ENCODE results near the gene RBMS1. TPM values are rescaled to one million over a fixed set of nuclear protein-coding genes. Genes with fewer than 3 reads are reported as not detected.

The RBMS1 gene
- total and polyA plus RNA-seq, 2 of the 13 experiments (the other 11 are each of a cell fraction or from before 2014, with no cell fraction given): 55.5 to 110 TPM

DNA sequence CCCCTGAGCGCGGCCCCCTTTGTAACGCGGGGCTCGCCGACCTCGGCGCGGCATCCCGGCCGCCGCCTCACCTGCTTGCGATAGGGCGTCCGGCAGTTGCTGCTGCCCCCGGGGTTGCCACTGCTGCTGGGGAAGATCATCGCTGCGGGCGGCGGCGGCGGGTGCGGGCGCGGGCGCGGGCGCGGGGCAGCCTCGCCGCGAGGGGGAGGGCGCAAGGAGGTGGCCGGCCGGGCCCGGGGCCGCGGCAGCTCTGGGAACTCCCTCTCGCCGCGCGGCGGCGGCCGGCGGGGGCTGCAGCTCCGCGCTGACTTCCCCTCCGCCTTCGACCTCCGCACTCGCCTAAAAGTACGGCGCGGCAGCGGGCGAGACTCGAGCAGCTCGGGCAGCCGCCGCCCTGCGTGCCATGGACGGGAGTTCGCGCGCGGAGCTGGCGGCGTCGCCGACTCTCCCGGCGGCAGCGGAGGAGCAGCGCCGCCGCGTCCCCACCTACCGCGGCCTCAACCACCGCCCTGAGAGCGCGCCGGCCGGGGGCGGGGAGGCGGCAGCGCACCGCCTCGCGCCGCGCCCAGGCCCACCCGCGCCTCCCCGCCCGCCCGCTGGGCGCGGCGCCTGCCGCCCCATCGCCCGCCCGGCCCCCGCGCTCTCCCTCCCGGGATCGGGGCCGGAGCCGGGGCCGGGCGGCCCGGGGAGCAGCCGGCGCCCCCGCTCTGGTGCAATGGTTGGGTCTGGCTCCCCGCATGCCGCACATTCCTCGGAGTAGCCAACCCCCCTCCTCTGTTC, 86.0 kb downstream of the RBMS1 start (continued):
- TF ChIP-seq, protein P1, sequence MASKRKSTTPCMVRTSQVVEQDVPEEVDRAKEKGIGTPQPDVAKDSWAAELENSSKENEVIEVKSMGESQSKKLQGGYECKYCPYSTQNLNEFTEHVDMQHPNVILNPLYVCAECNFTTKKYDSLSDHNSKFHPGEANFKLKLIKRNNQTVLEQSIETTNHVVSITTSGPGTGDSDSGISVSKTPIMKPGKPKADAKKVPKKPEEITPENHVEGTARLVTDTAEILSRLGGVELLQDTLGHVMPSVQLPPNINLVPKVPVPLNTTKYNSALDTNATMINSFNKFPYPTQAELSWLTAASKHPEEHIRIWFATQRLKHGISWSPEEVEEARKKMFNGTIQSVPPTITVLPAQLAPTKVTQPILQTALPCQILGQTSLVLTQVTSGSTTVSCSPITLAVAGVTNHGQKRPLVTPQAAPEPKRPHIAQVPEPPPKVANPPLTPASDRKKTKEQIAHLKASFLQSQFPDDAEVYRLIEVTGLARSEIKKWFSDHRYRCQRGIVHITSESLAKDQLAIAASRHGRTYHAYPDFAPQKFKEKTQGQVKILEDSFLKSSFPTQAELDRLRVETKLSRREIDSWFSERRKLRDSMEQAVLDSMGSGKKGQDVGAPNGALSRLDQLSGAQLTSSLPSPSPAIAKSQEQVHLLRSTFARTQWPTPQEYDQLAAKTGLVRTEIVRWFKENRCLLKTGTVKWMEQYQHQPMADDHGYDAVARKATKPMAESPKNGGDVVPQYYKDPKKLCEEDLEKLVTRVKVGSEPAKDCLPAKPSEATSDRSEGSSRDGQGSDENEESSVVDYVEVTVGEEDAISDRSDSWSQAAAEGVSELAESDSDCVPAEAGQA (IDR thresholded peaks at IDR 0.05; ENCODE audit: low read depth): no peak
- TF ChIP-seq, protein P1 (CRISPR knock-in tag; IDR thresholded peaks at IDR 0.05; ENCODE audit: borderline replicate concordance): peak; percentile 59; the same call in 1 of the 2 replicates
- TF ChIP-seq HCFC1 (IDR thresholded peaks at IDR 0.05; ENCODE audit: low read depth, low read length): no peak
- no peak for TF ChIP-seq RCOR2 (CRISPR knock-in tag; IDR thresholded peaks at IDR 0.05)
- TF ChIP-seq ZNF224 (CRISPR knock-in tag; IDR thresholded peaks at IDR 0.05): no peak
- no peak; the same call in 1 of the 2 replicates for TF ChIP-seq ATF7-NPFF (CRISPR knock-in tag; IDR thresholded peaks at IDR 0.05; ENCODE audit: low read depth)
- TF ChIP-seq, protein P2, sequence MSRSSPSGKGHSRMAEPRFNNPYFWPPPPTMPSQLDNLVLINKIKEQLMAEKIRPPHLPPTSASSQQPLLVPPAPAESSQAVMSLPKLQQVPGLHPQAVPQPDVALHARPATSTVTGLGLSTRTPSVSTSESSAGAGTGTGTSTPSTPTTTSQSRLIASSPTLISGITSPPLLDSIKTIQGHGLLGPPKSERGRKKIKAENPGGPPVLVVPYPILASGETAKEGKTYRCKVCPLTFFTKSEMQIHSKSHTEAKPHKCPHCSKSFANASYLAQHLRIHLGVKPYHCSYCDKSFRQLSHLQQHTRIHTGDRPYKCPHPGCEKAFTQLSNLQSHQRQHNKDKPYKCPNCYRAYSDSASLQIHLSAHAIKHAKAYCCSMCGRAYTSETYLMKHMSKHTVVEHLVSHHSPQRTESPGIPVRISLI (CRISPR knock-in tag; IDR thresholded peaks at IDR 0.05; ENCODE audit: borderline replicate concordance): no peak
- TF ChIP-seq, protein P3, sequence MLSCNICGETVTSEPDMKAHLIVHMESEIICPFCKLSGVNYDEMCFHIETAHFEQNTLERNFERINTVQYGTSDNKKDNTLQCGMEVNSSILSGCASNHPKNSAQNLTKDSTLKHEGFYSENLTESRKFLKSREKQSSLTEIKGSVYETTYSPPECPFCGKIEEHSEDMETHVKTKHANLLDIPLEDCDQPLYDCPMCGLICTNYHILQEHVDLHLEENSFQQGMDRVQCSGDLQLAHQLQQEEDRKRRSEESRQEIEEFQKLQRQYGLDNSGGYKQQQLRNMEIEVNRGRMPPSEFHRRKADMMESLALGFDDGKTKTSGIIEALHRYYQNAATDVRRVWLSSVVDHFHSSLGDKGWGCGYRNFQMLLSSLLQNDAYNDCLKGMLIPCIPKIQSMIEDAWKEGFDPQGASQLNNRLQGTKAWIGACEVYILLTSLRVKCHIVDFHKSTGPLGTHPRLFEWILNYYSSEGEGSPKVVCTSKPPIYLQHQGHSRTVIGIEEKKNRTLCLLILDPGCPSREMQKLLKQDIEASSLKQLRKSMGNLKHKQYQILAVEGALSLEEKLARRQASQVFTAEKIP (CRISPR knock-in tag; IDR thresholded peaks at IDR 0.05; ENCODE audit: borderline replicate concordance): no peak
- TF ChIP-seq, protein P4, sequence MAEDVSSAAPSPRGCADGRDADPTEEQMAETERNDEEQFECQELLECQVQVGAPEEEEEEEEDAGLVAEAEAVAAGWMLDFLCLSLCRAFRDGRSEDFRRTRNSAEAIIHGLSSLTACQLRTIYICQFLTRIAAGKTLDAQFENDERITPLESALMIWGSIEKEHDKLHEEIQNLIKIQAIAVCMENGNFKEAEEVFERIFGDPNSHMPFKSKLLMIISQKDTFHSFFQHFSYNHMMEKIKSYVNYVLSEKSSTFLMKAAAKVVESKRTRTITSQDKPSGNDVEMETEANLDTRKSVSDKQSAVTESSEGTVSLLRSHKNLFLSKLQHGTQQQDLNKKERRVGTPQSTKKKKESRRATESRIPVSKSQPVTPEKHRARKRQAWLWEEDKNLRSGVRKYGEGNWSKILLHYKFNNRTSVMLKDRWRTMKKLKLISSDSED (CRISPR knock-in tag; IDR thresholded peaks at IDR 0.05): no peak
- TF ChIP-seq SP140L (CRISPR knock-in tag; IDR thresholded peaks at IDR 0.05; ENCODE audit: borderline replicate concordance): no peak
- TF ChIP-seq, protein P5, sequence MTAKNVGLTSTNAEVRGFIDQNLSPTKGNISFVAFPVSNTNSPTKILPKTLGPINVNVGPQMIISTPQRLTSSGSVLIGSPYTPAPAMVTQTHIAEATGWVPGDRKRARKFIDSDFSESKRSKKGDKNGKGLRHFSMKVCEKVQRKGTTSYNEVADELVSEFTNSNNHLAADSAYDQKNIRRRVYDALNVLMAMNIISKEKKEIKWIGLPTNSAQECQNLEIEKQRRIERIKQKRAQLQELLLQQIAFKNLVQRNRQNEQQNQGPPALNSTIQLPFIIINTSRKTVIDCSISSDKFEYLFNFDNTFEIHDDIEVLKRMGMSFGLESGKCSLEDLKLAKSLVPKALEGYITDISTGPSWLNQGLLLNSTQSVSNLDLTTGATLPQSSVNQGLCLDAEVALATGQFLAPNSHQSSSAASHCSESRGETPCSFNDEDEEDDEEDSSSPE (CRISPR knock-in tag; IDR thresholded peaks at IDR 0.05): peak; percentile 56
- TF ChIP-seq DPF2 (CRISPR knock-in tag; IDR thresholded peaks at IDR 0.05; ENCODE audit: borderline replicate concordance, low read depth): no peak
- no peak for TF ChIP-seq ZNF615 (CRISPR knock-in tag; IDR thresholded peaks at IDR 0.05; ENCODE audit: borderline replicate concordance)
- TF ChIP-seq GTF2F1 (IDR thresholded peaks at IDR 0.05; ENCODE audit: low read length): no peak
- TF ChIP-seq, protein P6, sequence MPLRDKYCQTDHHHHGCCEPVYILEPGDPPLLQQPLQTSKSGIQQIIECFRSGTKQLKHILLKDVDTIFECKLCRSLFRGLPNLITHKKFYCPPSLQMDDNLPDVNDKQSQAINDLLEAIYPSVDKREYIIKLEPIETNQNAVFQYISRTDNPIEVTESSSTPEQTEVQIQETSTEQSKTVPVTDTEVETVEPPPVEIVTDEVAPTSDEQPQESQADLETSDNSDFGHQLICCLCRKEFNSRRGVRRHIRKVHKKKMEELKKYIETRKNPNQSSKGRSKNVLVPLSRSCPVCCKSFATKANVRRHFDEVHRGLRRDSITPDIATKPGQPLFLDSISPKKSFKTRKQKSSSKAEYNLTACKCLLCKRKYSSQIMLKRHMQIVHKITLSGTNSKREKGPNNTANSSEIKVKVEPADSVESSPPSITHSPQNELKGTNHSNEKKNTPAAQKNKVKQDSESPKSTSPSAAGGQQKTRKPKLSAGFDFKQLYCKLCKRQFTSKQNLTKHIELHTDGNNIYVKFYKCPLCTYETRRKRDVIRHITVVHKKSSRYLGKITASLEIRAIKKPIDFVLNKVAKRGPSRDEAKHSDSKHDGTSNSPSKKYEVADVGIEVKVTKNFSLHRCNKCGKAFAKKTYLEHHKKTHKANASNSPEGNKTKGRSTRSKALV (CRISPR knock-in tag; IDR thresholded peaks at IDR 0.05): no peak; the same call in 1 of the 2 replicates

Measured in HepG2 (cell line).